Activated CD4-positive, alpha-beta memory T cell treated with anti-CD3 and anti-CD28 coated beads for 36 hours (primary cell): ENCODE measurements around the gene ADGRV1. TPM values are rescaled to one million over a fixed set of nuclear protein-coding genes. Genes with fewer than 3 reads are reported as not detected.

Source experiments
- CTCF ChIA-PET: fragments of 350-600 bp; sonication (Branson Sonifier 250); formaldehyde crosslinking; loops from one replicate; lab custom pipeline; 2021; ENCODE audit warnings: antibody characterized with exemption, inconsistent platforms; lab: Charles Lee
- POLR2A ChIA-PET: fragments of 350-600 bp; sonication (Branson Sonifier 250); formaldehyde crosslinking; loops from one replicate; lab custom pipeline; 2021; ENCODE audit warnings: antibody characterized with exemption; lab: Charles Lee
- DNase-seq: peaks from one replicate; pipeline ENCODE4 v3.0.0-alpha.2; 2020
- H3K27ac Mint-ChIP-seq: one replicate; pipeline ENCODE4 v1.8.0; 2021; ENCODE audit warnings: mixed read lengths
- H3K27me3 Mint-ChIP-seq: one replicate; pipeline ENCODE4 v1.8.0; 2021; ENCODE audit warnings: mixed read lengths
- H3K36me3 Mint-ChIP-seq: one replicate; pipeline ENCODE4 v1.8.0; 2021; ENCODE audit warnings: mixed read lengths
- H3K4me1 Mint-ChIP-seq: one replicate; pipeline ENCODE4 v1.8.0; 2021; ENCODE audit warnings: low read depth, mixed read lengths
- H3K4me3 Mint-ChIP-seq: one replicate; pipeline ENCODE4 v1.8.0; 2021; ENCODE audit warnings: mild to moderate bottlenecking, mixed read lengths
- H3K9me3 Mint-ChIP-seq: one replicate; pipeline ENCODE4 v1.8.0; 2021; ENCODE audit warnings: mixed read lengths
- intact Hi-C: fragments of 100-400 bp; cut with micrococcal nuclease; formaldehyde crosslinking; loops from one replicate; pipeline ENCODE4 v1.15.1; 2023
- total RNA-seq, 2 experiments: library from RNA; stranded (reverse); gene quantifications; one replicate each; pipeline ENCODE4 v1.2.3, GENCODE V29; 2021

Gene ADGRV1
- total RNA-seq, 2 experiments from 2014 or later = 0.05 TPM; not detected in 1

DNA sequence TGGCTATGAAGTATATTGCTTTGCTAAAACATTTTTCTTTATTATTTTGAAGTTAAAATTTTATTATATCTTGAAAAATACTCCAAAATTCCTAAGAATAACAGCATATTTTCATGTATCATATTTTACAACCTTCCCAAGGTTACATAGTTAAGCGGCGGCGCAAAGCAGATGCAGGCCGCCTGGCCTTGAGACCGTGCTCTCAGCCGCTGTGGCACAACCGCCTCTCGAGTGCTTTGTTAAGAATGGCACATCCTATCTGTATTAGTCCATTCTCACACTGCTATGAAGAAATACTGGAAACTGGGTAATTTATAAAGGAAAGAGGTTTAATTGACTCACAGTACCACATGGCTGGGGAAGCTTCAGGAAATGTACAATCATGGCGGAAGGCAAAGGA lies 595.7 kb downstream of the ADGRV1 start:
- no peaks in the 10 kb centered on the region for H3K36me3 Mint-ChIP-seq

GRCh38 chr5:91155274-91155673 lies 596.7 kb downstream of the ADGRV1 start:
- intact Hi-C loops = no loop called here
- H3K36me3 Mint-ChIP-seq = no peaks in the 10 kb centered on the region
- H3K9me3 Mint-ChIP-seq = no peaks in the 10 kb centered on the region
- ChIA-PET POLR2A (no interaction called here), CTCF (no interaction called here)
- no peak overlapping the region for H3K4me3 Mint-ChIP-seq
- H3K27ac Mint-ChIP-seq = no peak overlapping the region
- H3K27me3 Mint-ChIP-seq = peaks cover 1% of the 10 kb centered on the region
- no peaks in the 10 kb centered on the region for H3K4me1 Mint-ChIP-seq
- no peak for DNase-seq

More for the DNA sequence above, 595.7 kb downstream of the ADGRV1 start:
- no peak for DNase-seq
- H3K4me3 Mint-ChIP-seq = no peak overlapping the region
- peaks cover 1% of the 10 kb centered on the region for H3K27me3 Mint-ChIP-seq
- POLR2A ChIA-PET = no interaction called here
- H3K27ac Mint-ChIP-seq = no peak overlapping the region
- no peaks in the 10 kb centered on the region for H3K9me3 Mint-ChIP-seq
- H3K4me1 Mint-ChIP-seq = no peaks in the 10 kb centered on the region
- CTCF ChIA-PET = no interaction called here
- intact Hi-C loops = no loop called here

DNA sequence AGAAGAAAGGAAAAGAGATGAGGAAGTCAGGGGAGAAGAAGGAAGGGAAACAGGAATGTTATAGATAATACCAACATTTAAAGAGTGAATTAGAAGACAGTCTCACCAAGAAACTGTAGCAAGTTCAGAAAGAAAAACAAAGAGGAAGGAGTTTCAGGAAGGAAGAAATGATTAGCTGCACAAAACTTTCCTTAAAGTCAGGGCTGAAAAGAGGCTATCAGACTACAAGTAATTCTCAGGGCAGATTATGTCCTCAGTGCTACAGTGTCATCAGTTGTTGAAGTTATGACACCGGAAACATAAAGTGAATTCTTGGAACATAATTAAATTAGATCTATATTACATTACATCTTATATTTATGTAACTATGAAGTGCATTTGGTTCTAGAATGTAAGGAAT lies 597.6 kb downstream of the ADGRV1 start:
- DNase-seq = no peak
- Mint-ChIP-seq H3K27ac (no peak overlapping the region), H3K27me3 (peaks cover 1% of the 10 kb centered on the region), H3K9me3 (no peaks in the 10 kb centered on the region), H3K4me1 (no peaks in the 10 kb centered on the region), H3K36me3 (no peaks in the 10 kb centered on the region), H3K4me3 (no peak overlapping the region)
- intact Hi-C loops = no loop called here
- ChIA-PET CTCF (interaction anchor here (0.6 kb wide), 1 partner anchor 262 kb away, joined by 3 read pairs; no protein-coding TSS in a partner anchor), POLR2A (no interaction called here)

DNA sequence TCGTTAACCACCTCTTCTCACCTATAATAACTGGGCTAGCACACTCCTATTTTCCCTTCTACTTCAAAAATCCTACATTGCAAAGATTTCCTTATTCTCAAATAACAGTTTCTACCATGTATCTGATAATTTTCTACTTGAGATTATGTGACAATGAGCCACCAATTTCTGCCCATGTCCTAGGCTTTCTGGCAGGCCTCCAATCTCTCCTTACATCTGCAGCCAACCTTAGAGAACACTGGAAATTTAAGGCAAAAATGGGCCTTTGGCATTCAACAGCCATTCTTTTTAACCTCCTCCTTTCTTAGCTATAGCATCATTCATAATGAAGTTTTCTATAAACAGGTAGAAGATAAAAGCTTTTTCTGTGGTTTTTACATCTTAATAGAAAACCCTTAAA lies 599.4 kb downstream of the ADGRV1 start:
- Mint-ChIP-seq H3K4me1 (peaks cover 16% of the 10 kb centered on the region), H3K4me3 (no peak overlapping the region), H3K27me3 (no peaks in the 10 kb centered on the region), H3K27ac (no peak overlapping the region), H3K9me3 (no peaks in the 10 kb centered on the region), H3K36me3 (no peaks in the 10 kb centered on the region)
- ChIA-PET POLR2A (no interaction called here), CTCF (no interaction called here)
- intact Hi-C loops = no loop called here
- DNase-seq = no peak

GRCh38 chr5:91159647-91160046 lies 601.0 kb downstream of the ADGRV1 start:
- no peak for DNase-seq
- Mint-ChIP-seq H3K36me3 (no peaks in the 10 kb centered on the region), H3K9me3 (no peaks in the 10 kb centered on the region), H3K27me3 (no peaks in the 10 kb centered on the region), H3K4me3 (no peak overlapping the region), H3K27ac (no peak overlapping the region), H3K4me1 (peaks cover 19% of the 10 kb centered on the region)
- ChIA-PET CTCF (interaction anchor here (1.0 kb wide), 1 partner anchor 9 kb away, joined by 3 read pairs; no protein-coding TSS in a partner anchor), POLR2A (no interaction called here)
- intact Hi-C loops = loop anchor here (5.0 kb wide), 1 partner anchor 203 kb away; no protein-coding TSS in a partner anchor

DNA sequence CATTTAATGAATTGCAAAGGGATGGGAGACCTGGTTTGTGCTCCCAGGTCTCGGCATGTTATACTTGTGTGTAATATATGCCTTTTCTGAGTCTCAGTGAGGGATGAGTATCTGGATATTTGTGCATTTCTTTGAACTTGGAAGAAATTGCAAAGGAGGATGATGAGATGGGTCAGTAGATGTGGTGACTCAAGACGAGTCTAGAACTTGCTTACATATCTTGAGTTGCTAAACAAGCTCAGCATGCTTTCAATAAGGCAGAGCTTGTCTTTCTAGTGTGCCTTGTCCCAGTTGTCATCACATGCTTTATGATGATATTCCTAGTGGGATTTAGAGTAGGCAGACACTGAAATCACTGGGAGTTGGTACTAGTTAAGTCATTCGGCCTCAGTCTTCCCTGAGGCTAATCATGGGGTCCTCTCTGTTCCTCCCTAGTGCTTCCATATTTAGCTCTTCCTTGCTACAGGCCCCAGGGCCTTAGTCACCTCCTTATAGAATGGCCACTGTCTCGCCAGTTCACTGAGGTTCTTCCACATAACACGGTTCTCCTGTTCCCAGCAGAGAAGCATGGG lies 602.2 kb downstream of the ADGRV1 start:
- no peak overlapping the region for H3K27ac Mint-ChIP-seq
- no peaks in the 10 kb centered on the region for H3K36me3 Mint-ChIP-seq
- ChIA-PET CTCF (interaction anchor here (1.1 kb wide), 1 partner anchor 58 kb away, joined by 4 read pairs; no protein-coding TSS in a partner anchor), POLR2A (no interaction called here)
- no peak overlapping the region for H3K4me3 Mint-ChIP-seq
- H3K27me3 Mint-ChIP-seq = no peaks in the 10 kb centered on the region
- H3K4me1 Mint-ChIP-seq = peaks cover 19% of the 10 kb centered on the region
- intact Hi-C loops = loop anchor here (5.0 kb wide), 1 partner anchor 202 kb away; no protein-coding TSS in a partner anchor
- no peaks in the 10 kb centered on the region for H3K9me3 Mint-ChIP-seq
- no peak for DNase-seq

GRCh38 chr5:91162534-91163381 lies 604.2 kb downstream of the ADGRV1 start:
- Mint-ChIP-seq H3K9me3 (no peaks in the 10 kb centered on the region), H3K36me3 (no peaks in the 10 kb centered on the region), H3K4me3 (no peak overlapping the region), H3K4me1 (peaks cover 19% of the 10 kb centered on the region), H3K27ac (peak overlapping the region; percentile 67), H3K27me3 (no peaks in the 10 kb centered on the region)
- ChIA-PET CTCF (interaction anchor here (0.6 to 1.7 kb wide), 3 partner anchors 218 to 222 kb away, joined by 3 to 10 read pairs (median 4); no protein-coding TSS in a partner anchor), POLR2A (interaction anchor here (1.3 kb wide), 1 partner anchor 218 kb away, joined by 8 read pairs; no protein-coding TSS in a partner anchor)
- peak; percentile 86 for DNase-seq
- intact Hi-C loops = loop anchor here (1.0 to 5.0 kb wide), 6 partner anchors 8 to 290 kb away; partner anchors contain the start of gene ARRDC3

DNA sequence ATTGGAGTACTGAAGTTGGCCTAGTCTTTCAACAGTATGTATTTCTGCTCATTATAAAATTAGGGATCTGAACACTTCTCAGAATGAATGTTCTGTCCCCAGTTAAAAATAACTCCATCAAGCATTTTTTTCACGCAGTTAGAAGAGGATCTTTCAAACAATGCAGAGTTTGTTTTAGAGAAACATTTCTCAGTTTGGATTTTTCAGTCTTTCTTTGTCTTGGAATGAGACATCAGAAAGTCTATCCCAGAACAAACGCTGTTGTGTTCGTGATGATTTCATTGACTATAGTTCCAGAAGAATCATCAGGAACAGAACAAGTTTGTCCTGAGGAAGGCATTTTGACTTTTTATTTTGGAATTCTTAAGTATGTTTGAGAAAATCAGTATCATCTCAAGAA lies 605.8 kb downstream of the ADGRV1 start:
- no peak overlapping the region for H3K27ac Mint-ChIP-seq
- H3K4me3 Mint-ChIP-seq = no peak overlapping the region
- H3K36me3 Mint-ChIP-seq = no peaks in the 10 kb centered on the region
- no peaks in the 10 kb centered on the region for H3K9me3 Mint-ChIP-seq
- H3K27me3 Mint-ChIP-seq = peaks cover 3% of the 10 kb centered on the region
- H3K4me1 Mint-ChIP-seq = peaks cover 19% of the 10 kb centered on the region
- intact Hi-C loops = loop anchor here (5.0 kb wide), 1 partner anchor 198 kb away; no protein-coding TSS in a partner anchor
- CTCF ChIA-PET = interaction anchor here (1.0 kb wide), 1 partner anchor 220 kb away, joined by 3 read pairs; no protein-coding TSS in a partner anchor
- POLR2A ChIA-PET = no interaction called here
- DNase-seq = no peak

GRCh38 chr5:91166059-91166807 lies 607.6 kb downstream of the ADGRV1 start:
- CTCF ChIA-PET = no interaction called here
- H3K4me3 Mint-ChIP-seq = no peak overlapping the region

DNA sequence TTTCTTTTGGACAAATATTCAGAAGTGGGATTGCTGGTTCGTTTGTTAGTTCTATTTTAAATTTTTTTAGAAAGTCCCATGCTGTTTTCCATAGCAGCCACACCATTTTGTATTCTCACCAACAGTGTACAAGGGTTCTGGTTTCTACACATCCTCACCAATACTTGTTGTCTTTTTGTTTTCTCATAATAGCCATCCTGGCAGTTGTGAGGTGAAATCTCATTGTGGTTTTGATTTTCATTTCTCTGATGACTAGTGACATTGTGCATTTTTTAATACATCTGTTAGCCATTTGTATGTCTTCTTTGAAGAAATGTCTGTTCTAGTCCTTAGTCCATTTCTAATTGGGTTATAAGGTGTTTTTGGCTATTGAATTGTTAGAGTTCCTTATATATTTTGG lies 610.3 kb downstream of the ADGRV1 start:
- no peak for DNase-seq
- ChIA-PET CTCF (interaction anchor here (1.0 kb wide), 1 partner anchor 51 kb away, joined by 3 read pairs; no protein-coding TSS in a partner anchor), POLR2A (no interaction called here)
- no peaks in the 10 kb centered on the region for H3K36me3 Mint-ChIP-seq
- intact Hi-C loops = no loop called here
- H3K9me3 Mint-ChIP-seq = no peaks in the 10 kb centered on the region
- H3K4me1 Mint-ChIP-seq = peaks cover 14% of the 10 kb centered on the region
- H3K27me3 Mint-ChIP-seq = peaks cover 8% of the 10 kb centered on the region
- no peak overlapping the region for H3K27ac Mint-ChIP-seq
- no peak overlapping the region for H3K4me3 Mint-ChIP-seq

More at GRCh38 chr5:91166059-91166807, 607.6 kb downstream of the ADGRV1 start:
- Mint-ChIP-seq H3K4me1 (peaks cover 33% of the 10 kb centered on the region), H3K36me3 (no peaks in the 10 kb centered on the region), H3K27ac (no peak overlapping the region), H3K27me3 (peaks cover 5% of the 10 kb centered on the region), H3K9me3 (no peaks in the 10 kb centered on the region)
- DNase-seq = no peak
- POLR2A ChIA-PET = no interaction called here
- intact Hi-C loops = no loop called here

GRCh38 chr5:91170266-91170665 lies 611.7 kb downstream of the ADGRV1 start:
- H3K4me1 Mint-ChIP-seq = peaks cover 14% of the 10 kb centered on the region
- H3K4me3 Mint-ChIP-seq = no peak overlapping the region
- POLR2A ChIA-PET = no interaction called here
- peak overlapping the region; percentile 4 for H3K27ac Mint-ChIP-seq
- H3K9me3 Mint-ChIP-seq = no peaks in the 10 kb centered on the region
- DNase-seq = no peak
- intact Hi-C loops = loop anchor here (1.0 to 2.0 kb wide), 8 partner anchors 8 to 297 kb away; no protein-coding TSS in a partner anchor
- CTCF ChIA-PET = interaction anchor here (0.6 kb wide), 1 partner anchor 249 kb away, joined by 3 read pairs; no protein-coding TSS in a partner anchor
- H3K27me3 Mint-ChIP-seq = peaks cover 9% of the 10 kb centered on the region
- H3K36me3 Mint-ChIP-seq = no peaks in the 10 kb centered on the region
